Lower leg skin (tissue), 4 donors: Measurements from ENCODE around the gene TSPOAP1. TPM values are rescaled to one million over a fixed set of nuclear protein-coding genes. Genes with fewer than 3 reads are reported as not detected.

ENCODE experiments used
- DNase-seq, 2 donors: peaks; one replicate each; pipeline ENCODE4 v3.0.0-alpha.2; 2019; ENCODE audit warnings: low spot score in 2 of 2
- H3K4me3 ChIP-seq: fragments of 200-600 bp; sonication (generic); 2 replicates; pipeline ENCODE4 v1.5.1; 2017; ENCODE audit warnings: mild to moderate bottlenecking, low read depth; ENCODE audit not compliant: poor library complexity, severe bottlenecking
- CTCF ChIP-seq, 3 donors: fragments of 450-650 bp; IDR thresholded peaks; one replicate each; pipeline ENCODE4 v1.5.1; 2016; ENCODE audit warnings: antibody characterized with exemption in 3 of 3, mild to moderate bottlenecking in 3 of 3, moderate library complexity in 2 of 3
- POLR2A ChIP-seq, 2 donors: fragments of 450-650 bp; IDR thresholded peaks; one replicate each; pipeline ENCODE4 v1.6.1; 2016 to 2017; ENCODE audit warnings: antibody characterized with exemption in 2 of 2, mild to moderate bottlenecking in 1 of 2, moderate library complexity in 1 of 2
- WGBS, 2 donors: methylation state at CpG; one replicate each; pipeline ENCODE4 v1.1.5; 2018; 5-methylcytosine and 5-hydroxymethylcytosine counted together
- intact Hi-C: fragments of 100-400 bp; cut with DNase I; formaldehyde crosslinking; loops from one replicate; pipeline ENCODE4 v1.15.0; 2023; ENCODE audit warnings: low total_unique reads
- microRNA counts, 2 donors: library from miRNA; unstranded; fragments of <30 nt; microRNA quantifications; one replicate each; lab custom pipeline; 2016
- microRNA-seq, 2 donors: library from miRNA; unstranded; fragments of <30 nt; microRNA quantifications; one replicate each; pipeline ENCODE4, GENCODE V29; 2016; ENCODE audit warnings: borderline replicate concordance in 2 of 2, borderline number of aligned reads in 1 of 2
- total RNA-seq, 4 donors: library from RNA; depleted of rRNA; stranded (reverse); fragments of >200 nt; gene quantifications; one replicate each; pipeline ENCODE4 v1.1.0, GENCODE V29; 2016

Gene TSPOAP1
- total RNA-seq, 4 donors from 2014 or later = 8.2 to 18.3 (median 8.8) TPM

DNA sequence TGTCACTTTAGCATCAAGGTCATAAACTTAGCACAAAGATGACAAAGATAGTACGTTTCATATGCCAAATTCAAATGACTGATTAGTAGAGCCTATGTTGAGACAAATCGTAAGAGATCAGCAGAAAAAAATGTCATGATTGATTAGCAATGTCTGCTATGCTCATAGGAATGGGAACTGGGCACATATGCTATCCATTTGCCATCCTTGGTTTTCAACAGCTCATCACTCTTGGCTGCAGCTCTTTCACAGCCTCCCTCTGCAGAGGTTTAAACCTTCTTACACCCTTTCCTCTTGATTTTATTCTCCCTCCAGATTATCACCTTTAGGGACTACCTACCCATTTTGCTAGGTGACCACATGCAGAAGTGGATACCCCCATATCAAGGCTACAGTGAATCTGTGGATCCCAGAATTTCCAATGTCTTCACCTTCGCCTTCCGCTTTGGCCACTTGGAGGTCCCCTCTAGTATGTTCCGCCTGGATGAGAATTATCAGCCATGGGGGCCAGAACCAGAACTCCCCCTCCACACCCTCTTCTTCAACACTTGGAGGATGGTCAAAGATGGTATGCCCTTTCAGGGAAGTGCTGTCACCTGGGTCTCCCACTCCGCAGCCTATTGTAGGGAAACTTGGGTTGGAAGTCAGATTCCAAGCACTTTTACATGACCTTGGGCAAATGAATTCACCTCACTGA, 64.0 kb downstream of the TSPOAP1 start:
- DNase-seq = no peak
- 72 to 75% methylated on average over 6 of the region's 6 CpGs for WGBS, 2 donors
- TF ChIP-seq POLR2A (IDR thresholded peaks at IDR 0.05) (no peak), CTCF (IDR thresholded peaks at IDR 0.05) (no peak)
- H3K4me3 ChIP-seq = no peak overlapping the region
- intact Hi-C loops = no loop called here

DNA sequence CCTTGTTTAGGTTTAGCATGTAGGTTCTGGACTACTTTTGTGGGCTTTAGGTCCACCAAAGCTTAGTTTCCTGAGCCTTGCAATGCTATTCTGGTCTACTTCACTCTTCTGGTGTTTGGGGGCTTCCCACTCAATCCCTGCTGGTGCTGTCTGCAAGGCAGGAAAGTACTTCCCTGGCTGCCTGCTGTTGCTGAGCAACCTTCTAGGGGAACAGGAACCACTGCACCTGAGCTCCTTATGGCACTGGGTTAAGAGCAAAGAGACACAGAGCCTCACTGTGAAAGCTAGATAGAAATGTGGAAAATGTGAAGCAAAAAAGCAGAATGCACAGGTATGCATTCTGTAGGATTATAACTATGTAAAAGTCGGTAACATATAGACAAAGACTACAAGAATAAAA, 64.8 kb downstream of the TSPOAP1 start:
- intact Hi-C loops = no loop called here
- 83 to 86% methylated on average over 1 of the region's 1 CpG for WGBS, 2 donors
- DNase-seq = no peak
- TF ChIP-seq CTCF (IDR thresholded peaks at IDR 0.05) (no peak), POLR2A (IDR thresholded peaks at IDR 0.05) (no peak)
- no peak overlapping the region for H3K4me3 ChIP-seq

DNA sequence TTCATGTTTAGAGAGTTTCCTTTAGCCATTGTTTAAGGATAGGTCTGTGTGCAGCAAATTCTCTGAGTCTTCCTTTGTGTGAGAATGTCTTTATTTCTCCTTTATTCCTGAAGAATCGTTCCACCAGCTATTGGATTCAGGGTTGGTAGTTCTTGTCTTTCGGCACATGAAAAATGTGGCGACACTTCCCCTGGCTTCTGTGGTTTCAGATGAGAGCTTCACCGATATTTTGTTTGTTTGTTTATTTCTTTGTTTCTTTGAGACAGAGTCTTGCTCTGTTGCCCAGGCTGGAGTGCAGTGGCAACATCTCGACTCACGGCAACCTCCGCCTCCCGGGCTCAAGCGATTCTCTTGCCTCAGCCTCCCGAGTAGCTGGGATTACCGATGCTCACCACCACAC, 66.4 kb downstream of the TSPOAP1 start:
- intact Hi-C loops = no loop called here
- TF ChIP-seq CTCF (IDR thresholded peaks at IDR 0.05) (no peak), POLR2A (IDR thresholded peaks at IDR 0.05) (no peak)
- no peak overlapping the region for H3K4me3 ChIP-seq
- DNase-seq = peak in 1 of 2 donors; percentile 46
- WGBS, 2 donors = 90 to 92% methylated on average over 11 of the region's 11 CpGs

DNA sequence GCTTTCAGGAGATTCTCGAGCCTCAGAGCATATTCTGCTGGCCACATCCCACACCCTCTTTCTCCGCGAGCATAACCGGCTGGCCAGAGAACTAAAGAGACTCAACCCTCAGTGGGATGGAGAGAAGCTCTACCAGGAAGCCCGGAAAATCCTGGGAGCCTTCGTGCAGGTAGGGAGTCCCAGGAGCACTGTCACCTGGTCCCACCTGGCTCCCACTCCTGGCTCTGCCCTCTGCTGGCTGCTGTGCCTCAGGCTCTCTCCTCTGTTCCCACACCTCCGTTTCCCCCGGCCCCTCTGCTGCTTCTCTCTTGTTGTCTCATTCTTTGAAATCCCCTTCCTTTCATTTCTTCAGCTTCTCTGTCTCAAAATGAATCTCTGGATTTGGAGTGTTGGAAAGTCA, 73.8 kb downstream of the TSPOAP1 start:
- TF ChIP-seq CTCF (IDR thresholded peaks at IDR 0.05) = no peak
- no peak for TF ChIP-seq POLR2A (IDR thresholded peaks at IDR 0.05)
- intact Hi-C loops = no loop called here
- no peak overlapping the region for H3K4me3 ChIP-seq
- DNase-seq = peak in 1 of 2 donors; percentile 73
- 18 to 20% methylated on average over 8 of the region's 8 CpGs for WGBS, 2 donors

DNA sequence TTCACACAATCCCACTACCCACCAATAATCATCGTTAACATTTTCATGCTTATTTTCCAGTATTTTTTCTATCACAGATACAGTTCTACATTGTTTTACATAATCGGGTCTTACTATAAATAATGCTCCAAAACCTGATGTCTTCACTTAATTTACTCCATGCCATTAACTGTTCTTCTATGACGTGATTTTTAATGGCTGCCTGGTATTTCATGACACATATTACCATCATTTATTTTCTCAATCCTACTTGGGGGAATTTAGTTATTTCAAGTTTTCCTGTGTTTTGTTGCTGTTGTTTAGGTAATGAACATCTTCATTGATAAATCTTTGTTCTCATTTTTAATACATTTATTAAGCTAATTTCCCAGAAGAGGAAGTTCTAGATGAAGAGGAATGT, 75.5 kb downstream of the TSPOAP1 start:
- WGBS, 2 donors = 77 to 82% methylated on average over 3 of the region's 3 CpGs
- TF ChIP-seq POLR2A (IDR thresholded peaks at IDR 0.05) = no peak
- intact Hi-C loops = no loop called here
- H3K4me3 ChIP-seq = no peak overlapping the region
- no peak for DNase-seq

DNA sequence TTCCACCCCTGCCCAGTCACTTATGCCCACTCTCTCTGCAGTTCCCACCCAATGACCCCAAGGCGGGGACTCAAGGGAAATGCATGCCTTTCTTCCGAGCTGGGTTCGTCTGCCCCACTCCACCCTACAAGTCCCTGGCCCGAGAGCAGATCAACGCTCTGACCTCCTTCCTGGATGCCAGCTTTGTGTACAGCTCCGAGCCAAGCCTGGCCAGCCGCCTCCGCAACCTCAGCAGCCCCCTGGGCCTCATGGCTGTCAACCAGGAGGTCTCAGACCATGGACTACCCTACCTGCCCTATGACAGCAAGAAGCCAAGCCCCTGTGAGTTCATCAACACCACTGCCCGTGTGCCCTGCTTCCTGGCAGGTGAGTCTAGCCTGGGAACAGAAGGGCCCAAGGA, 76.5 kb downstream of the TSPOAP1 start:
- no peak for TF ChIP-seq CTCF (IDR thresholded peaks at IDR 0.05)
- no peak for TF ChIP-seq POLR2A (IDR thresholded peaks at IDR 0.05)
- no peak overlapping the region for H3K4me3 ChIP-seq
- 62 to 64% methylated on average over 9 of the region's 9 CpGs for WGBS, 2 donors
- intact Hi-C loops = no loop called here
- DNase-seq = peak in 1 of 2 donors; percentile 69

MicroRNAs encoded within 50 kb of the gene (microRNA counts, 767-probe panel; counts per million panel counts)
- microRNA hsa-miR-142-3p (lab: Ali Mortazavi, UCI) (7,157 to 9,465 counts per million in 2 donors), microRNA hsa-miR-142-5p (lab: Ali Mortazavi, UCI) (0 to 358 counts per million in 2 donors)

Small RNAs within 50 kb of the gene (microRNA-seq; reads per million reads assigned to microRNA genes)
- gene MIR4736 = 0 reads per million in 2 donors

Other genes with a start within 250 kb of the TSPOAP1 start
- 10 to 100 TPM in 3 of 4 donors, 1 to 10 TPM in 1; 9.7 to 14.3 (median 10.9) TPM for gene DYNLL2, start 245.4 kb downstream of the TSPOAP1 start, total RNA-seq
- under 1 TPM in 1 of 4 donors, not detected in 3; 0.17 TPM for gene OR4D1, start 180.4 kb downstream of the TSPOAP1 start, total RNA-seq
- not detected for gene OR4D2, start 161.8 kb downstream of the TSPOAP1 start, total RNA-seq
- not detected for gene EPX, start 136.1 kb downstream of the TSPOAP1 start, total RNA-seq
- gene MKS1, start 109.5 kb downstream of the TSPOAP1 start, total RNA-seq = 10 to 100 TPM; 10.8 to 17.3 (median 14.7) TPM
- under 1 TPM in 2 of 4 donors, not detected in 2; 0.06 to 0.59 TPM for gene LPO, start 90.2 kb downstream of the TSPOAP1 start, total RNA-seq
- under 1 TPM in 1 of 4 donors, not detected in 3; 0.10 TPM for gene MPO, start 47.9 kb downstream of the TSPOAP1 start, total RNA-seq
- 10 to 100 TPM; 49.5 to 89.7 (median 57.5) TPM for gene SUPT4H1, start 23.4 kb upstream of the TSPOAP1 start, total RNA-seq
- gene RNF43, start 88.7 kb upstream of the TSPOAP1 start, total RNA-seq = 10 to 100 TPM; 11.0 to 20.0 (median 18.4) TPM
- gene HSF5, start 159.6 kb upstream of the TSPOAP1 start, total RNA-seq = under 1 TPM in 2 of 4 donors, not detected in 2; 0.08 to 0.10 TPM
- gene MTMR4, start 185.8 kb upstream of the TSPOAP1 start, total RNA-seq = 10 to 100 TPM; 37.6 to 50.2 (median 38.8) TPM